Mesendoderm (in vitro differentiated cells): ENCODE data around the gene CYP2A6.
A peak's percentile ranks its signal among the peaks of the same experiment; 100 is the strongest.
"Not testable (repeated sequence)": the region's sequence is repeated elsewhere in the genome, so short reads cannot be mapped to it uniquely, and the experiment has no call there.

Experiments used
- DNase-seq: peaks from one replicate; pipeline ENCODE4 v3.0.0; 2013
- H2AK5ac ChIP-seq: 2 replicates; pipeline ENCODE4 v1.6.1; 2013; ENCODE audit warnings: low read length, inconsistent platforms
- H2BK120ac ChIP-seq: 2 replicates; pipeline ENCODE4 v1.6.1; 2013; ENCODE audit warnings: low read depth, mild to moderate bottlenecking, low read length, moderate library complexity, mixed read lengths
- H2BK15ac ChIP-seq: replicated peaks from 2 replicates; pipeline ENCODE4 v1.6.1; 2013; ENCODE audit warnings: low read depth, mild to moderate bottlenecking, moderate library complexity
- H2BK5ac ChIP-seq: 2 replicates; pipeline ENCODE4 v1.6.1; 2013; ENCODE audit warnings: low read length, inconsistent platforms
- H3K18ac ChIP-seq: 2 replicates; pipeline ENCODE4 v1.6.1; 2013; ENCODE audit warnings: mild to moderate bottlenecking, low read length, mixed read lengths
- H3K23ac ChIP-seq: one replicate; pipeline ENCODE4 v1.6.1; 2013; ENCODE audit warnings: low read length
- H3K27ac ChIP-seq: 2 replicates; pipeline ENCODE4 v1.5.1; 2013; ENCODE audit warnings: low read depth, mild to moderate bottlenecking, inconsistent platforms, low read length, moderate library complexity
- H3K27me3 ChIP-seq: 2 replicates; pipeline ENCODE4 v1.6.1; 2013; ENCODE audit warnings: low read length, control low read depth, mild to moderate bottlenecking, inconsistent platforms; ENCODE audit not compliant: insufficient read depth, poor library complexity
- H3K36me3 ChIP-seq: 2 replicates; pipeline ENCODE4 v1.6.1; 2013; ENCODE audit warnings: low read length, inconsistent platforms; ENCODE audit not compliant: control insufficient read depth, insufficient read depth
- H3K4ac ChIP-seq: one replicate; pipeline ENCODE4 v1.6.1; 2013; ENCODE audit warnings: low read depth, mild to moderate bottlenecking, low read length, moderate library complexity
- H3K4me1 ChIP-seq: 2 replicates; pipeline ENCODE4 v1.6.1; 2013; ENCODE audit warnings: low read depth, low read length, inconsistent platforms; ENCODE audit not compliant: control insufficient read depth
- H3K4me2 ChIP-seq: 2 replicates; pipeline ENCODE4 v1.6.1; 2013; ENCODE audit warnings: low read length
- H3K4me3 ChIP-seq: 2 replicates; pipeline ENCODE4 v1.5.1; 2013; ENCODE audit warnings: mild to moderate bottlenecking, low read length
- H3K56ac ChIP-seq: one replicate; pipeline ENCODE4 v1.6.1; 2013; ENCODE audit warnings: low read length
- H3K79me1 ChIP-seq: 2 replicates; pipeline ENCODE4 v1.6.1; 2013; ENCODE audit warnings: low read length, inconsistent platforms
- H3K79me2 ChIP-seq: 2 replicates; pipeline ENCODE4 v1.6.1; 2013; ENCODE audit warnings: mild to moderate bottlenecking, low read length; ENCODE audit not compliant: control insufficient read depth, insufficient read depth
- H3K9ac ChIP-seq: 2 replicates; pipeline ENCODE4 v1.6.1; 2013; ENCODE audit warnings: low read length, inconsistent platforms
- H4K5ac ChIP-seq: one replicate; pipeline ENCODE4 v1.6.1; 2013; ENCODE audit warnings: low read length
- H4K8ac ChIP-seq: one replicate; pipeline ENCODE4 v1.6.1; 2013; ENCODE audit warnings: low read depth, mild to moderate bottlenecking, control low read depth, low read length, moderate library complexity
- WGBS: extraction: QIAGEN DNeasy Blood & Tissue Kit; methylation state at CpG from one replicate; pipeline ENCODE4 v1.1.7; 2013; ENCODE audit warnings: low lambda C conversion rate, missing lambda C conversion rate; ENCODE audit not compliant: insufficient coverage; ENCODE audit errors: extremely low coverage; 5-methylcytosine and 5-hydroxymethylcytosine counted together

The CYP2A6 gene

DNA sequence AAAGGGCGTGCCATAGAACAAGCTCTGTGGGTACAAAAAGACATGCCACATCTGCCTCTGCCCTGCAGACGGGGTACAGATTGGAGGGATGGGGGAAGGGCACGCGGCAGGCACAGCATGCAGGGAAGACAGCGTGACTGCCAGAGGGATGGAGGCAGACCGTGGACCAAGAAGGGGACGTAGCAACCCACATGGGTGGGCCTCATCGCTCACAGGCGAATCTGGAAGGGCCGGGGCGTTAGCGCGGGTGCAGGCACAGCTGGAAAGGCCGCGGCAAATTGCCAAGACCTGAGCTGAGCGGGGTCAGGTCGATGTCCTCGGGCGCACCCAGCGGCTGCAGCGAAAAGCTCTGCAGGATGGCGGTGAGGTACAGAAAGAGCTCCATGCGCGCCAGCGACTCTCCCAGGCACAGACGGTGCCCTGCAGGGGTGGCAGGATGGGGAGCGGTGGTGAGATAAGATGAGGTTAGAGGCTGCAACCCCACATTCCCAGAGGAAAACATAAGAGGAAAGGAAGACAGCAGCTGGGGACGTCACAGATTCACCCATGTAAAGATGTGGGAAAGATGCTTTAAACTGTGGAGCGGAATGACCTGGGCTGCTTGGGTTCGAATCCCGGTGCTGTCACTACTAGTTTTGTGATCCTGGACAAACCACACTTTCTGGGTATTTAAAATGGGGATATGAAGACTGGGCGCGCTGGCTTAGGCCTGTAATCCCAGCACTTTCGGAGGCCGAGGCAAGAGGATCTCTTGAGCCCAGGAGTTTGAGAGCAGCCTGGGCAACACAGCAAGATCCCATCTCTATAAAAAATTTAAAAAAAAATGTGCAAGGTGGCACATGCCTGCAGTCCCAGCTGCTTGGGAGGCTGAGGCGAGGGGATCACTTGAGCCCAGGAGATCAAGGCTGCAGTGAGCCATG is 31.5 kb downstream of the CYP2A6 start:
- H2AK5ac ChIP-seq, H2BK120ac ChIP-seq, H4K5ac ChIP-seq, H3K27me3 ChIP-seq, H4K8ac ChIP-seq, H3K23ac ChIP-seq, H3K4me1 ChIP-seq, H3K4ac ChIP-seq, H3K79me2 ChIP-seq, H3K18ac ChIP-seq, H3K36me3 ChIP-seq, H3K79me1 ChIP-seq, H2BK5ac ChIP-seq, H3K27ac ChIP-seq, H3K9ac ChIP-seq, H3K4me2 ChIP-seq, H2BK15ac ChIP-seq, H3K4me3 ChIP-seq: not testable (repeated sequence)
- no CpG with 5 or more reads among the region's 36 CpGs for WGBS
- DNase-seq = peak; percentile 53
- H3K56ac ChIP-seq = peak overlapping the region; percentile 68

DNA sequence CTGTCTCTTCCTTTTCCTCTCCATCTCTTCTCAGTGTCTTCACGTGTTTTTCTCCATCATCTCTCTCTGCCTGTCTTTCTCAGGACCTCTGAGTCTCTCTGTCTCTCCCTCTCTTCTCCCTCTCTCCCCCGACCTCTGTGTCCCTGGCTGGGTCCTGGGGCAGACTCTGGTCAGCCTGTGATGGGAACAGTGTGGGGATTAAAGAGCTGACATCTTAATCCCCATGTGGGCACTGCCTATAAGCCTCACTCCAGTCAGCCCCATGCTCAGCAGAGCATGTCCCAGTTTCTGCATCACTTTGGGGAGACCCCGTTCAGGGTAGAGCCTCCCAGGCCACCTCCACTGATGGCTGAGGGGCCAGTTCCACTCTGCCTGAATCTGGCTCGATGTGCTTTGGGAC is 35.0 kb downstream of the CYP2A6 start:
- no peak overlapping the region for H2BK120ac ChIP-seq
- no peak for DNase-seq
- no peak overlapping the region for H3K56ac ChIP-seq
- no peak overlapping the region for H3K4me2 ChIP-seq
- no peak overlapping the region for H2AK5ac ChIP-seq
- no peak overlapping the region for H3K9ac ChIP-seq
- no peak overlapping the region for H3K27ac ChIP-seq
- no CpG with 5 or more reads among the region's 4 CpGs for WGBS
- H4K8ac ChIP-seq = no peak overlapping the region
- no peak overlapping the region for H2BK5ac ChIP-seq
- no peaks in the 10 kb centered on the region for H3K79me1 ChIP-seq
- no peak overlapping the region for H3K4me3 ChIP-seq
- no peak overlapping the region for H3K23ac ChIP-seq
- H3K79me2 ChIP-seq = no peaks in the 10 kb centered on the region
- no peak overlapping the region for H4K5ac ChIP-seq
- no peaks in the 10 kb centered on the region for H3K4me1 ChIP-seq
- H3K4ac ChIP-seq = no peak overlapping the region
- H3K27me3 ChIP-seq = no peaks in the 10 kb centered on the region
- no peak overlapping the region for H3K18ac ChIP-seq
- H3K36me3 ChIP-seq = no peaks in the 10 kb centered on the region
- no peak overlapping the region for H2BK15ac ChIP-seq

DNA sequence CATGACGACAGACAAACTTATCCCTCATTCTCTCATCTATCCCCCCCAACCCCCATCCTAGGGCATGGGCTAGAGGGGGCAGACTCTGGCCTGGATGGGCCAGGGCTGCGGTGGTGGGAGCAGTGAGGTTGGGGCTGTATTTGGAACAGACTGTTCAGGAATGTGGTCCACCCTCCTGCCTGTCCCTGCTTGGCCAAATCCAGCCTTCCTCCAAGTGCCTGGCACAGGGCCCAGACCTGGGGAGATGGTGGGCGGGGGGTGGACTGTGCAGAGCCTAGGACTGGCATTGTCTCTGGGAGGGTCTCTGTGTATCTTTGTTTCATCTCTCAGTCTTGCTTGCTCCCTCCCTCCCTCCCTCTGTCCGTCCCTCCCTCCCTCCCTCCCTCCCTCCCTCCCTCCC is 37.1 kb downstream of the CYP2A6 start:
- H4K8ac ChIP-seq = no peak overlapping the region
- DNase-seq = no peak
- no peak overlapping the region for H3K18ac ChIP-seq
- WGBS = no CpG with 5 or more reads among the region's 4 CpGs
- H3K27ac ChIP-seq = no peak overlapping the region
- H2BK15ac ChIP-seq = no peak overlapping the region
- H3K4me2 ChIP-seq = no peak overlapping the region
- no peaks in the 10 kb centered on the region for H3K4me1 ChIP-seq
- no peaks in the 10 kb centered on the region for H3K79me2 ChIP-seq
- H2BK120ac ChIP-seq = no peak overlapping the region
- H2BK5ac ChIP-seq = no peak overlapping the region
- H3K9ac ChIP-seq = no peak overlapping the region
- no peak overlapping the region for H3K23ac ChIP-seq
- no peak overlapping the region for H2AK5ac ChIP-seq
- peaks cover 4% of the 10 kb centered on the region for H3K36me3 ChIP-seq
- no peaks in the 10 kb centered on the region for H3K27me3 ChIP-seq
- peaks cover 3% of the 10 kb centered on the region for H3K79me1 ChIP-seq
- no peak overlapping the region for H3K4ac ChIP-seq
- no peak overlapping the region for H3K4me3 ChIP-seq
- H4K5ac ChIP-seq = no peak overlapping the region
- no peak overlapping the region for H3K56ac ChIP-seq

DNA sequence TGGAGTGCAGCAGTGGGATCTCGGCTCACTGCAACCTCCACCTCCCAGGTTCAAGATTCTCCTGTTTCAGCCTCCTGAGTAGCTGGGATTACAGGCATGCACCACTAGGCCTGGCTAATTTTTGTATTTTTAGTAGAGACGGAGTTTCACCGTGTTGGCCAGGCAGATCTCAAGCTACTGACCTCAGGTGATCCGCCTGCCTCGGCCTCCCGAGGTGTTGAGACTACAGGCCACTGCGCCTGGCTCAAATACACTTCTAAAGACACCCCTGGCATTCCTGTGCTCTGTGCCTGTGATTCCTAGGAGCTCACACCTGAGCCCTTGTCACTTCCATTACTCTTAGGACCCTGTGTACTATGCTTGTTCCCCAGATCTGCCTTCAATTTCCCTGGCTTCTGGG is 37.7 kb downstream of the CYP2A6 start:
- H3K79me2 ChIP-seq, H3K23ac ChIP-seq, H2AK5ac ChIP-seq, DNase-seq, H3K79me1 ChIP-seq, H3K27me3 ChIP-seq, H4K8ac ChIP-seq, H3K4me1 ChIP-seq, H4K5ac ChIP-seq, H3K4ac ChIP-seq, H3K4me2 ChIP-seq, H3K18ac ChIP-seq, H3K4me3 ChIP-seq, H2BK120ac ChIP-seq, H3K9ac ChIP-seq, H3K27ac ChIP-seq, H2BK5ac ChIP-seq, H2BK15ac ChIP-seq, H3K56ac ChIP-seq, H3K36me3 ChIP-seq: not testable (repeated sequence)
- no CpG with 5 or more reads among the region's 7 CpGs for WGBS

DNA sequence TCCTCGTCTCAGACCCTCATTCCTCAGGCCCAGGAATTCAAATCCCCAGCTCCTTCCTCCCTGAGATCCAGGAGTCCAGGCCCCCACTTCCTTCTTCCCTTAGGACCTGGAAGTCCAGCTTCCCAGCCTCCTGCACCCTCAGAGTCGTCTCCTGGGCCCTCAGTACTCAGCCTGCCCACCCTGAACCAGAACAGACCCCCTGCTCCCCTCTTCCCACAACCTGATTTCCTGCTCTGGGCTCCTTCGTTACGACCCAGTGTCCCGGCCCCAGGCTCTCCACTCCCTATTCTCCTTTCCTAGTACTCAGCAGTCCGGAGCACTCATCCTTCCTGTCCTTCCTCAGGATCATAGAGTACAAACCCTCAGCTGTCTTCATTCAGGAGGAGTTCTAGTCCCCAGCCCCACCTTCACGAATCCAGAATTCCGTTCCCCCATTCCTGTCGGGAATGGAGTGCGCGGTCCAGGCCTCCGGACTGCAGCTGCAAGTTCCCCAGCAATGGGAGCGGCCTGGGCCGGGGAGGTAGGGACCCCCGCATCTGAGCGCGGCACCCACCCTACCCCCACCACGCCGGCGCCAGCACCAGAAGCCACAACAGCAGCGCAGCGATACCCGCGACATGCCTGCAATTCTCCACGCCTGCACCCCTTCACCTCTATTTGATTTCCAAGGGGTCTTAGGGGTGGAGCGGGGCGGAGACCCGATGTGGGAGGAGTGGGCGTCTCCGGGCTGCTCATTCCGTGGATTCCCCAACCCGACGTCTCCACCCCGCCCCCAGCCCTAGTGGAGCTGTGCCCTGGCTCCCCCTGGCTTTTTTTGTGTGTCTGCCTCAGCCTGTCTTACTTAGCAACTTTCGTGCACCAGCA is 38.5 kb downstream of the CYP2A6 start:
- no peak overlapping the region for H3K27ac ChIP-seq
- DNase-seq = no peak
- H4K8ac ChIP-seq = no peak overlapping the region

More for the DNA sequence above, 38.5 kb downstream of the CYP2A6 start:
- no CpG with 5 or more reads among the region's 35 CpGs for WGBS
- no peak overlapping the region for H2BK5ac ChIP-seq
- peak overlapping the region; percentile 86 for H3K56ac ChIP-seq
- H3K4me3 ChIP-seq = no peak overlapping the region
- H3K23ac ChIP-seq = no peak overlapping the region
- H2BK120ac ChIP-seq = no peak overlapping the region
- H2AK5ac ChIP-seq = no peak overlapping the region
- H3K27me3 ChIP-seq = no peaks in the 10 kb centered on the region
- peaks cover 8% of the 10 kb centered on the region for H3K36me3 ChIP-seq
- no peaks in the 10 kb centered on the region for H3K4me1 ChIP-seq
- peak overlapping the region; percentile 74 for H3K9ac ChIP-seq
- peak overlapping the region; percentile 77 for H3K4me2 ChIP-seq
- H3K18ac ChIP-seq = peak overlapping the region; percentile 25
- peaks cover 3% of the 10 kb centered on the region for H3K79me2 ChIP-seq
- no peak overlapping the region for H3K4ac ChIP-seq
- H3K79me1 ChIP-seq = peaks cover 12% of the 10 kb centered on the region
- no peak overlapping the region for H2BK15ac ChIP-seq
- H4K5ac ChIP-seq = no peak overlapping the region
